Measurements from ENCODE around the gene CNOT4. TPM values are rescaled to one million over a fixed set of nuclear protein-coding genes. Genes with fewer than 3 reads are reported as not detected.

Gene CNOT4
- total RNA-seq, 2 donors from 2014 or later = 21.7 to 25.4 TPM

DNA sequence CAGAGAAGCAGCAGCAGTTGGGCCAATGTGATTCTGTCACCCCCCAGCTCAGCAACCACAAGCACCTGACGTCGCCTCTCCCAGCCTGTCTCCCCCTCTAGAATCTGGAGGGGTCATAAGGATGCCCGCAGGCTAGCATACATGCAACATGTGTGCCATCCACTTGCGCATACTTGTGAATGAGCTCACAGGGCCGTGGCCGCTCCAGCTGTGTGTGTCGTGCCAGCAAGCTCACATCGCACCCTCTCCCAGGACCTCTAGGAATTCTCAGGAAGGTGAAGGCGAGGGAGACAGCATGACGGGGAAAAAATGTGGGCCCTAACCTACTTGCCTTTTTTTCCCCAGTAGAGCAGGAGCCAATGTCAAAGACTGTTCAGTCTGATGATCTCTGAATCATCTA lies 195.9 kb downstream of the CNOT4 start:
- ATAC-seq = no peak

More for the DNA sequence above, 195.9 kb downstream of the CNOT4 start:
- no peak for DNase-seq (ENCODE audit: low spot score in 2 of 2)
- Mint-ChIP-seq H3K9me3 (no peaks in the 10 kb centered on the region), H3K36me3 (no peaks in the 10 kb centered on the region), H3K27ac (no peak overlapping the region)

Other genes with a start within 250 kb of the CNOT4 start
- 100 to 1,000 TPM in 1 of 2 donors, 10 to 100 TPM in 1; 61.5 to 156 TPM for gene NUP205, start 47.8 kb upstream of the CNOT4 start, total RNA-seq
- 10 to 100 TPM; 16.6 to 17.0 TPM for gene STMP1, start 152.4 kb upstream of the CNOT4 start, total RNA-seq
- not detected for gene SLC13A4, start 218.1 kb upstream of the CNOT4 start, total RNA-seq
- gene FAM180A, start 238.7 kb upstream of the CNOT4 start, total RNA-seq = not detected

Data from activated naive CD4-positive, alpha-beta T cell treated with anti-CD3 and anti-CD28 coated beads, Interleukin-2, amount 50 U/mL, for 72 hours (primary cell).